ENCODE data around the gene RPLP2. TPM values are rescaled to one million over a fixed set of nuclear protein-coding genes. Genes with fewer than 3 reads are reported as not detected.

Gene RPLP2
- total RNA-seq, 1 experiment from 2014 or later = 1,150 TPM

GRCh38 chr11:828506-829175, 18.9 kb downstream of the RPLP2 start:
- DNase-seq = no peak
- Histone ChIP-seq H3K4me1 (peaks cover 39% of the 10 kb centered on the region), H3K27ac (no peak overlapping the region), H3K36me3 (no peaks in the 10 kb centered on the region; the same call in 1 of the 2 replicates), H3K27me3 (no peaks in the 10 kb centered on the region), H3K4me3 (no peak overlapping the region), H3K9me3 (replicated peaks) (no peaks in the 10 kb centered on the region)

DNA sequence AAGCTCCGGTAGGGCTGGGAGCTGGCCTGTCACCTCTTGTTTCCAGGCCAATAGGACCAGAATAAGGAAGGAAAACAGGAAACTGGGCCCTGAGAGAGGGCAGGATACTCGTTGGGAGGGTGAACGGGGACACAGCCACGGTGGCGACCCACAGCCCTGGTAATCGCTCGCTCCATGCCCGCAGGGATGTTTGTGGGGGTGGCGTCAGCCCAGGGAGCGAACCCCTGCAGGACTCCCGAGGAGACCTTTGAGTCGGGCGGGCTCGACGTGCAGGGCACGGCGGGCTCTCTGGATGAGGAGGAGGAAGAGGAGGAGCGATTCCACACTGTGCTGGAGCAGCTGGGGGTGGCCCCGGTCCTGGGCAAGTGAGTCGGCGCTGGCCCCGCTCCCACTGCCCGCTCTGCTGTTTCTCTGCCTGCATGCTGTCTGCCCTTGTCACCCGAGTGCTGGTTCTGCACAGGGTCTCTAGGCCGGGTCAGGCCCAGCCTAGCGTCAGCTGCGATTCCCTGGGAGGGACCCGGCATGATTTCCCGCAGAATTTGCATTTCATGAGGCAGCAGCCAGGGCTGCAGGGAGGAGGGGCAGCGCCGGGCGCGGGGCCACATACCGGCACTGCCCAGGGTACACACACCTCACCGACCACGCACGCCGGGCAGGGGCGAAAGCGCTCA, 19.5 kb downstream of the RPLP2 start:
- Histone ChIP-seq H3K4me3 (no peak overlapping the region), H3K36me3 (no peaks in the 10 kb centered on the region; the same call in 1 of the 2 replicates), H3K27ac (no peak overlapping the region), H3K4me1 (peaks cover 43% of the 10 kb centered on the region), H3K27me3 (no peaks in the 10 kb centered on the region), H3K9me3 (replicated peaks) (no peaks in the 10 kb centered on the region)
- no peak for DNase-seq

DNA sequence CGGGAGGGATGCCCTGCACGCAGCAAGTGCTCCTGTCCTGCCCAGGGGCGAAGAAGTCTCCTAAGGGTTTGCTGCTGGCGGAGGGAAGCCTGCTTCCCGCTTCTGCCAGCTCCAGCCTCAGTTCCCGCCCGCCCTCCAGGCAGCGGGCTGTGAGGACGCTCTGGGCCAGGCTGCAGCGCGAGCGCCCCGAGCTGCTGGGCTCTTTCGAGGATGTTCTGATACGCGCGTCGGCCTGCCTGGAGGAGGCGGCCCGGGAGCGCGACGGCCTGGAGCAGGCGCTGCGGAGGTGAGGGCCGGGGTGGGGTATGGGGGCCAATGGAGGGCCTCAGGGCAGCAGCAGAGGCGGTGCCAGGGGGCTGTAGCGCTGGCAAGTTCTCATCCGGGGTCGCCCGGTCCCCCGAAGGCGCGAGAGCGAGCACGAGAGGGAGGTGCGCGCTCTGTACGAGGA, 20.1 kb downstream of the RPLP2 start:
- H3K4me3 ChIP-seq = no peak overlapping the region

GRCh38 chr11:830295-831117, 20.7 kb downstream of the RPLP2 start:
- Histone ChIP-seq H3K4me3 (peak overlapping the region; percentile 86; the same call in 1 of the 2 replicates), H3K36me3 (no peaks in the 10 kb centered on the region), H3K4me1 (peaks cover 40% of the 10 kb centered on the region), H3K27me3 (no peaks in the 10 kb centered on the region), H3K9me3 (replicated peaks) (no peaks in the 10 kb centered on the region), H3K27ac (no peak overlapping the region; the same call in 1 of the 2 replicates)
- DNase-seq = peak; percentile 49 to 55

More for the DNA sequence above, 20.1 kb downstream of the RPLP2 start:
- Histone ChIP-seq H3K27me3 (no peaks in the 10 kb centered on the region), H3K27ac (no peak overlapping the region), H3K36me3 (no peaks in the 10 kb centered on the region; the same call in 1 of the 2 replicates), H3K4me1 (peaks cover 43% of the 10 kb centered on the region), H3K9me3 (replicated peaks) (no peaks in the 10 kb centered on the region)
- DNase-seq = no peak

GRCh38 chr11:831118-831864, 21.5 kb downstream of the RPLP2 start:
- Histone ChIP-seq H3K36me3 (peaks cover 6% of the 10 kb centered on the region; the same call in 1 of the 2 replicates), H3K9me3 (replicated peaks) (no peaks in the 10 kb centered on the region), H3K4me1 (peaks cover 40% of the 10 kb centered on the region), H3K4me3 (peak overlapping the region; percentile 86), H3K27me3 (no peaks in the 10 kb centered on the region), H3K27ac (peak overlapping the region; percentile 45; the same call in 1 of the 2 replicates)
- DNase-seq = peak; percentile 84 to 87

DNA sequence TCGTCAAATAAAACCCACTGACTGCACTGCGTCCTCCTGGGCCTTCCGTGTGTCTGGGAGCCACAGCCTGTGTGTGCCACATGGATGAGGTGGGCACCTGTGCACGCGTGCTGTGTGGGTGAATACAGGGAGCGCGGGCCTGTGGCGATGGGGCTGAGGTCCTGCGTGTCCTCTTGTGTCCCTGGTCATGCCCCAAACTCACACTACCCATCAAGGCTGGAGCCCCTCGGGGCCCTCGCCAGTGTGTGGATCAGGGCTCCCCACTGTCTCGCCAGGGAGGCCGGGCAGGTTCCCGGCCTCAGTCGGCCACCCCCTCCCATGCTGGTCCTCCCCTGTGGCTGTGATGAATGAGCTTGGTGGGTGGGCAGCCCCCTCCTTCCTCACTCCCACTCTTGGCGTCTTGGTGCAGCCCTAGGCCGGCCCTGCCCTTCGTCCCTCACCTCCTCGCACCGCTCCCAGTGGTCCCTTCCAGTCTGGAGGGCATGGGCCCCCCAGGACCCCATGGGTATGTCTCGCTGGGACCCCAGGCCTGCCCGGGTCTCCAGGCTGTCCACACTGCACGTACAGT, 22.3 kb downstream of the RPLP2 start:
- Histone ChIP-seq H3K4me1 (peaks cover 38% of the 10 kb centered on the region), H3K27me3 (no peaks in the 10 kb centered on the region)

GRCh38 chr11:832529-833113, 22.9 kb downstream of the RPLP2 start, which contains the start of gene CD151:
Gene CD151 (plus strand): TSS chr11:832952. CDS start chr11:836070, 3,118 bp downstream.
- H3K9me3 ChIP-seq (replicated peaks) = no peaks in the 10 kb centered on the region
- no peaks in the 10 kb centered on the region for H3K27me3 ChIP-seq
- peak within 1 kb of the TSS; percentile 86 for H3K4me3 ChIP-seq
- H3K4me1 ChIP-seq = peaks cover 35% of the 10 kb centered on the region
- H3K36me3 ChIP-seq = peaks cover 18% of the 10 kb centered on the region
- DNase-seq = peak in 1 of 2 experiments; percentile 76
- peak within 1 kb of the TSS; percentile 82 for H3K27ac ChIP-seq

More for the DNA sequence above, 22.3 kb downstream of the RPLP2 start:
- Histone ChIP-seq H3K36me3 (peaks cover 12% of the 10 kb centered on the region), H3K4me3 (peak overlapping the region; percentile 86), H3K27ac (peak overlapping the region; percentile 45), H3K9me3 (replicated peaks) (no peaks in the 10 kb centered on the region)
- DNase-seq = no peak

DNA sequence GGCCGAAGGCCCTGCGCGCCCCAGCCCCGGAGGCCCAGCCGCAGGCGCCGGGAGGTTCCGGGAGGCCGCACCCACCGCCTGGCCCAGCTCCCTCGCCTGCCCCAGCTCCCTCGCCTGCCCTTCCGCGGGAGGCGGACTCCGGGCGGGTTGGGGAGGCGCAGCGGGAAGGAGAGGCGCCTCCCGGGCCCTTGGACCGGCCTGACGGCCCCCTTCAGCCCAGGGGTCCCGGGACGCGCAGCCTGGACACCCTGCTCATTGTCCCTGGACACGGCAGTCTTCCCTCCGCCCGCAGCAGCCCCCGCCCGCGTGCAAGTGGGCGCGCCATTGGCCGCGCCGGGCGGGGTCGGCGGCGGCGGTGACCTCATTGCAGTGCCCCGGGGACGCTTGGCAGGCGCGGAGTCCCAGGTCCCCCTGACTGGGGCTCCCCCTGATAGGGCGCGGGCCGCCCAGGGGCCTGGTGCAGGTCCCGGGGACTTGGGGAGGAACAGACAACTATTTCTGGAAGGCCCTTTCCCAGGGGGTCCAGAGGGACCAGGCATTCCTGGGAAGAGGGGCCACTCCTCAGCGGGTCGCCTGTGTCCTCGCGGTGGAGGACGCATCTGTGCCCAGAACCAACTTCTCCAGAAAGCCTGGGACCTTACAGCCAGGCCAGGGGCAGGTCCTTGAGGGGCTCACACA, 23.5 kb downstream of the RPLP2 start:
- Histone ChIP-seq H3K36me3 (peaks cover 22% of the 10 kb centered on the region), H3K27ac (peak overlapping the region; percentile 82), H3K4me3 (peak overlapping the region; percentile 86), H3K9me3 (replicated peaks) (no peaks in the 10 kb centered on the region), H3K27me3 (no peaks in the 10 kb centered on the region), H3K4me1 (peaks cover 29% of the 10 kb centered on the region)
- peak in 1 of 2 experiments; percentile 62 for DNase-seq

GRCh38 chr11:833849-834311, 24.1 kb downstream of the RPLP2 start:
- no peaks in the 10 kb centered on the region for H3K27me3 ChIP-seq
- peak overlapping the region; percentile 82; the same call in 1 of the 2 replicates for H3K27ac ChIP-seq
- no peaks in the 10 kb centered on the region for H3K9me3 ChIP-seq (replicated peaks)
- H3K36me3 ChIP-seq = peaks cover 27% of the 10 kb centered on the region
- peaks cover 24% of the 10 kb centered on the region for H3K4me1 ChIP-seq
- H3K4me3 ChIP-seq = peak overlapping the region; percentile 86
- DNase-seq = no peak

DNA sequence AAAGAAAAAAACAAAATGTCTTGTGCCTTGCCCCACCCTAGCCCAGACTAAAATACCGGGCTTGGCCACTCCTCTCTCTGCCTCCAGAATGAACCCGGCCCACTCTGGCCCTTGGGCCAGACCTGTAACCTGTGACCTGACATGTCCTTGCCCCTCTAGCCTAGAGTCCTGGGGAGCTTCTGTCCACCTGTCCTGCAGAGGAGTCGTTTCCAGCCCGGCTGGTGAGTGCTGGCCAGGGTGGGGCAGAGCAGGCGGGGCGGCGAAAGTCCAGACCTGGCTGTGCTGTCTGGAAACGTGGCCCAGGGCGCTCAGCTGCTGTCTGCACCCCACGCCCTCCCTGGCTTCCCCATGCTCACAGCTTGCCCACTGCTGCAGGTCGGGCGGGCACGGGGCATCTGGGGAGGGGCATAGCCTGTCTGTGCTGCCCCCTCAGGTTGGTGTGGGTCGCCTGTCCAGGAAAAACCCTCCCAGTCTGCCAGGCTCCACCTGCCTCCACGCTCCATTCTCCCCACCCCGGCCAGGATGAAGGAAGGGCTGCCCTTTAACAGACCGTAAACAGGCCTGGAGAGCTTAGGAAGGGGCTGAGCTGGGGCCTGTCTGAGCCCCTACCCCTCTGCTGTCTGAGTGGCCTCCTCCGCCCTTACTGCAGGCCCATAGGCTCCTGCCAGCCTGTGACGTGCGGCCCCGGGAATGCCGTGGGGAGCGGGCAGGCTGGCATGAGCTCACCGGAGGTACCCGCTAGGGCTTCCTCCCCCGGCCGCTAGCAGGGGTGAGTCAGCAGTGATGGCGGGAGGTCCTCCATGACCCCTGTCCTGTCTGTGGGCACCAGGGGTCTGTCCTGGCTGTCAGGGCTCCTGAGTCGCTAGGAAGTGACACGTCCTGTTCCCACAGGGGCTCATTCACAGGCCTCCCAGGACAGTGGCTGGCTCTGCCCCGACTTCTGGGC, 24.9 kb downstream of the RPLP2 start:
- H3K4me3 ChIP-seq = no peak overlapping the region; the same call in 1 of the 2 replicates
- peaks cover 35% of the 10 kb centered on the region for H3K36me3 ChIP-seq
- no peaks in the 10 kb centered on the region for H3K9me3 ChIP-seq (replicated peaks)
- no peak for DNase-seq
- peaks cover 24% of the 10 kb centered on the region for H3K4me1 ChIP-seq
- no peak overlapping the region for H3K27ac ChIP-seq
- H3K27me3 ChIP-seq = no peaks in the 10 kb centered on the region

GRCh38 chr11:836274-836673, 26.5 kb downstream of the RPLP2 start:
- H3K9me3 ChIP-seq (replicated peaks) = no peaks in the 10 kb centered on the region
- H3K27ac ChIP-seq = no peak overlapping the region
- DNase-seq = no peak
- H3K27me3 ChIP-seq = no peaks in the 10 kb centered on the region
- H3K4me3 ChIP-seq = no peak overlapping the region
- peaks cover 50% of the 10 kb centered on the region for H3K36me3 ChIP-seq
- peaks cover 18% of the 10 kb centered on the region for H3K4me1 ChIP-seq

DNA sequence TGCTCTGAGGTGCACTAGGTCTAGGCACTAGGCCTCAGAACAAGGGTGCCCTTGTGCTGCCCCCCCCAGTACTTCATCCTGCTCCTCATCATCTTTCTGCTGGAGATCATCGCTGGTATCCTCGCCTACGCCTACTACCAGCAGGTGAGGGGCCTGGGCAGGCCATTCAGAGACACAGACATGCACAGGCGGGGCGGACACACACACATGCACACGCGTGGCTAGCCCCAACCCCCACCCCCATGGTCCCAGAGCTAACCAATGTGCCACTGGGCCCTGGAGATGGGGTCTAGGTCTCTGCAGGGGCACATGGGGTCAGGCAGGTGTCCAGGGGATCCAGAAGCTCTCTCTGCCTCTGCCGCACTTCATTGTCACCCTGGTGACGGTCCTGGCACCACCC, 26.9 kb downstream of the RPLP2 start:
- Histone ChIP-seq H3K4me3 (no peak overlapping the region), H3K9me3 (replicated peaks) (no peaks in the 10 kb centered on the region), H3K27me3 (no peaks in the 10 kb centered on the region), H3K27ac (no peak overlapping the region), H3K4me1 (peaks cover 17% of the 10 kb centered on the region), H3K36me3 (peaks cover 50% of the 10 kb centered on the region)
- DNase-seq = no peak
